ENCODE measurements around the gene TIMMDC1. TPM values are rescaled to one million over a fixed set of nuclear protein-coding genes. Genes with fewer than 3 reads are reported as not detected.

The TIMMDC1 gene
- total and polyA plus RNA-seq, 10 of the 15 experiments (the other 5 are each of a cell fraction or from before 2014, with no cell fraction given) = 55.9 to 146 (median 72.1) TPM

DNA sequence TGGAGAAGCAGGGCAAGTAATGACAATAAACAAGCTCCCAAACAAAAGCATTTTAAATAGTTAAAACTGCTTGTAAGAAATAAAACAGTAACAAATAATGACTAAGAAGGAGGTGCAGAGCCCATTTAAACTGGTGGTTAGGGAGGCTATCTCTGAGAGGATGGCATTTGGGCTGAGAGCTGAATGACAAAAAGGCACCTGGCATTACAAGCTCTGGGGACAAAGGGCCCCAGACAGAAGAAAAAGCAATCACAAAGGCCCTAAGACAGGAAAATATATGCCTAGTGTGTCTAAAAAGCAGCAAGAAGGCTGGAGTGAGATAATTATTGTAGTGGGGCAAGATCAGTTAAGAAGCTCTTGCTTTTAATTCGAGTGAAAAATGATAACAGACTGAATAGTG, 44.5 kb upstream of the TIMMDC1 start (continued):
- TF ChIP-seq, protein P1, sequence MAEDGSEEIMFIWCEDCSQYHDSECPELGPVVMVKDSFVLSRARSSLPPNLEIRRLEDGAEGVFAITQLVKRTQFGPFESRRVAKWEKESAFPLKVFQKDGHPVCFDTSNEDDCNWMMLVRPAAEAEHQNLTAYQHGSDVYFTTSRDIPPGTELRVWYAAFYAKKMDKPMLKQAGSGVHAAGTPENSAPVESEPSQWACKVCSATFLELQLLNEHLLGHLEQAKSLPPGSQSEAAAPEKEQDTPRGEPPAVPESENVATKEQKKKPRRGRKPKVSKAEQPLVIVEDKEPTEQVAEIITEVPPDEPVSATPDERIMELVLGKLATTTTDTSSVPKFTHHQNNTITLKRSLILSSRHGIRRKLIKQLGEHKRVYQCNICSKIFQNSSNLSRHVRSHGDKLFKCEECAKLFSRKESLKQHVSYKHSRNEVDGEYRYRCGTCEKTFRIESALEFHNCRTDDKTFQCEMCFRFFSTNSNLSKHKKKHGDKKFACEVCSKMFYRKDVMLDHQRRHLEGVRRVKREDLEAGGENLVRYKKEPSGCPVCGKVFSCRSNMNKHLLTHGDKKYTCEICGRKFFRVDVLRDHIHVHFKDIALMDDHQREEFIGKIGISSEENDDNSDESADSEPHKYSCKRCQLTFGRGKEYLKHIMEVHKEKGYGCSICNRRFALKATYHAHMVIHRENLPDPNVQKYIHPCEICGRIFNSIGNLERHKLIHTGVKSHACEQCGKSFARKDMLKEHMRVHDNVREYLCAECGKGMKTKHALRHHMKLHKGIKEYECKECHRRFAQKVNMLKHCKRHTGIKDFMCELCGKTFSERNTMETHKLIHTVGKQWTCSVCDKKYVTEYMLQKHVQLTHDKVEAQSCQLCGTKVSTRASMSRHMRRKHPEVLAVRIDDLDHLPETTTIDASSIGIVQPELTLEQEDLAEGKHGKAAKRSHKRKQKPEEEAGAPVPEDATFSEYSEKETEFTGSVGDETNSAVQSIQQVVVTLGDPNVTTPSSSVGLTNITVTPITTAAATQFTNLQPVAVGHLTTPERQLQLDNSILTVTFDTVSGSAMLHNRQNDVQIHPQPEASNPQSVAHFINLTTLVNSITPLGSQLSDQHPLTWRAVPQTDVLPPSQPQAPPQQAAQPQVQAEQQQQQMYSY (CRISPR knock-in tag; IDR thresholded peaks at IDR 0.05) = no peak
- TF ChIP-seq CREM (IDR thresholded peaks at IDR 0.05; ENCODE audit: low read depth) (no peak), NRF1 (conservative IDR thresholded peaks at IDR 0.05; ENCODE audit: low read depth, low read length) (no peak), SRF (IDR thresholded peaks at IDR 0.05; ENCODE audit: low read depth in 2 of 2, low read length in 2 of 2) (no peak), TARDBP (IDR thresholded peaks at IDR 0.05; ENCODE audit: borderline replicate concordance) (no peak), NFIC (IDR thresholded peaks at IDR 0.05; ENCODE audit: low read depth, low read length) (no peak), YY1 (IDR thresholded peaks at IDR 0.05; ENCODE audit: low read depth, low read length) (no peak), YBX1 (IDR thresholded peaks at IDR 0.05) (no peak), MEF2B (IDR thresholded peaks at IDR 0.05; ENCODE audit: partially characterized antibody, poor library complexity, severe bottlenecking) (no peak)
- TF ChIP-seq, protein P2, sequence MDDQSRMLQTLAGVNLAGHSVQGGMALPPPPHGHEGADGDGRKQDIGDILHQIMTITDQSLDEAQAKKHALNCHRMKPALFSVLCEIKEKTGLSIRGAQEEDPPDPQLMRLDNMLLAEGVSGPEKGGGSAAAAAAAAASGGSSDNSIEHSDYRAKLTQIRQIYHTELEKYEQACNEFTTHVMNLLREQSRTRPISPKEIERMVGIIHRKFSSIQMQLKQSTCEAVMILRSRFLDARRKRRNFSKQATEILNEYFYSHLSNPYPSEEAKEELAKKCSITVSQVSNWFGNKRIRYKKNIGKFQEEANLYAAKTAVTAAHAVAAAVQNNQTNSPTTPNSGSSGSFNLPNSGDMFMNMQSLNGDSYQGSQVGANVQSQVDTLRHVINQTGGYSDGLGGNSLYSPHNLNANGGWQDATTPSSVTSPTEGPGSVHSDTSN (IDR thresholded peaks at IDR 0.05; ENCODE audit: insufficient replicate concordance, low read depth, low read length) = no peak
- TF ChIP-seq, protein P3, sequence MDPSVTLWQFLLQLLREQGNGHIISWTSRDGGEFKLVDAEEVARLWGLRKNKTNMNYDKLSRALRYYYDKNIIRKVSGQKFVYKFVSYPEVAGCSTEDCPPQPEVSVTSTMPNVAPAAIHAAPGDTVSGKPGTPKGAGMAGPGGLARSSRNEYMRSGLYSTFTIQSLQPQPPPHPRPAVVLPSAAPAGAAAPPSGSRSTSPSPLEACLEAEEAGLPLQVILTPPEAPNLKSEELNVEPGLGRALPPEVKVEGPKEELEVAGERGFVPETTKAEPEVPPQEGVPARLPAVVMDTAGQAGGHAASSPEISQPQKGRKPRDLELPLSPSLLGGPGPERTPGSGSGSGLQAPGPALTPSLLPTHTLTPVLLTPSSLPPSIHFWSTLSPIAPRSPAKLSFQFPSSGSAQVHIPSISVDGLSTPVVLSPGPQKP (IDR thresholded peaks at IDR 0.05; ENCODE audit: low read depth, low read length) = no peak

Data from GM12878 (cell line).